ENCODE results near the gene ARPP21. TPM values are rescaled to one million over a fixed set of nuclear protein-coding genes. Genes with fewer than 3 reads are reported as not detected.

The ARPP21 gene
- polyA plus RNA-seq, 1 experiment, result not detected

DNA sequence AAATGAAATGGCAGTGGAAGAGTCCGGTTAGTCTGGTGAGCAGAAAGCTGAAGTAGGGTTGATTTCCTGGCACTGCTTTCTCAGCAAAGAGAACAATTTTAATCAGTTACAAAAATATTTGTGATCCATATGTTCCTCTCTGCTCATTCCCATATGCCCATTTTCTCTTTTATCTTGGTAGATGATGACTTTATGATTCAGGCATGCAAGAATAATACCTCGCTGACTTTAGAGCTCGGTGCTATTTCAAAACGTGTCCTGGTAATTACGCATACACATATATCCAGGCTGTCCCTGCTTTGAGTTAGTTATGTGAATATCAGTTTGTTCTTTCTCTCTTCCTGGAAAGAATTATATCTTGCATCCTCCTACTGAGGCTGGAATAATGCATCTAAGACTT is 38.5 kb downstream of the ARPP21 start:
- Histone ChIP-seq H3K27me3 (ENCODE audit: control insufficient read depth, insufficient read depth, low read length) (no peaks in the 10 kb centered on the region), H3K27ac (ENCODE audit: low read depth, low read length) (no peak overlapping the region), H3K4me3 (ENCODE audit: low read depth, low read length) (no peak overlapping the region), H3K9me3 (ENCODE audit: control insufficient read depth, insufficient read depth, low read length) (no peaks in the 10 kb centered on the region)
- ChIA-PET POLR2A (no interaction called here), CTCF (no interaction called here)
- no peak for DNase-seq (ENCODE audit: low read depth, low spot score)
- TF ChIP-seq, protein P1, sequence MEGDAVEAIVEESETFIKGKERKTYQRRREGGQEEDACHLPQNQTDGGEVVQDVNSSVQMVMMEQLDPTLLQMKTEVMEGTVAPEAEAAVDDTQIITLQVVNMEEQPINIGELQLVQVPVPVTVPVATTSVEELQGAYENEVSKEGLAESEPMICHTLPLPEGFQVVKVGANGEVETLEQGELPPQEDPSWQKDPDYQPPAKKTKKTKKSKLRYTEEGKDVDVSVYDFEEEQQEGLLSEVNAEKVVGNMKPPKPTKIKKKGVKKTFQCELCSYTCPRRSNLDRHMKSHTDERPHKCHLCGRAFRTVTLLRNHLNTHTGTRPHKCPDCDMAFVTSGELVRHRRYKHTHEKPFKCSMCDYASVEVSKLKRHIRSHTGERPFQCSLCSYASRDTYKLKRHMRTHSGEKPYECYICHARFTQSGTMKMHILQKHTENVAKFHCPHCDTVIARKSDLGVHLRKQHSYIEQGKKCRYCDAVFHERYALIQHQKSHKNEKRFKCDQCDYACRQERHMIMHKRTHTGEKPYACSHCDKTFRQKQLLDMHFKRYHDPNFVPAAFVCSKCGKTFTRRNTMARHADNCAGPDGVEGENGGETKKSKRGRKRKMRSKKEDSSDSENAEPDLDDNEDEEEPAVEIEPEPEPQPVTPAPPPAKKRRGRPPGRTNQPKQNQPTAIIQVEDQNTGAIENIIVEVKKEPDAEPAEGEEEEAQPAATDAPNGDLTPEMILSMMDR (IDR thresholded peaks at IDR 0.05; ENCODE audit: low read depth, low read length), result no peak

DNA sequence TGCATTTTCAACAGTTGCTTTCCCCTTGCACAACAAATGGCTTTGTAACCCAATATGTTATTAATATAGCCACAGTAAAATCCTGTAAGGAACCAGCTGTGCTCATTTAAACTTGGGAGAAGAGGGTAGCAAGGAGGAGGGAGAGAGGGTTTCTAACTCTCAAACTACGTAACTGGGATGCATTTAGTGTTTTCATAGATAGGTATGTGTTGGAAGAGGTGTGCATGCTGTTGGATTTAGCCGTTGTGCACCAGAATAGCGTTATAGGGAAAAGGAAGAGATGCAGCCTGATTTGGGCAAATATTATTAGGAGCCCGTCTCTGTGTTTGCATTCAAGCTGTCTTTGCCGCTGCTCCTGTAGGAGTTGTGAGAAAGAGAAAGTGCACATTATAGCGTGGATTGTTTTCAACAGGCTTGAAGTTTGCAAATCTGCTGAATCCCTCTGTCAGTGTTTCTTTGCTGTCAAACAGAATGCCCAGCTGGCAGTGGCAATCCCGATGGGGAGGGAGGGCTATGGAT is 39.4 kb downstream of the ARPP21 start:
- POLR2A ChIA-PET, result no interaction called here
- H3K9me3 ChIP-seq (ENCODE audit: control insufficient read depth, insufficient read depth, low read length), result no peaks in the 10 kb centered on the region
- no peak overlapping the region for H3K27ac ChIP-seq (ENCODE audit: low read depth, low read length)
- CTCF ChIA-PET, result no interaction called here
- DNase-seq (ENCODE audit: low read depth, low spot score), result no peak
- H3K27me3 ChIP-seq (ENCODE audit: control insufficient read depth, insufficient read depth, low read length), result no peaks in the 10 kb centered on the region
- TF ChIP-seq, protein P1 (IDR thresholded peaks at IDR 0.05; ENCODE audit: low read depth, low read length), result no peak
- H3K4me3 ChIP-seq (ENCODE audit: low read depth, low read length), result no peak overlapping the region

DNA sequence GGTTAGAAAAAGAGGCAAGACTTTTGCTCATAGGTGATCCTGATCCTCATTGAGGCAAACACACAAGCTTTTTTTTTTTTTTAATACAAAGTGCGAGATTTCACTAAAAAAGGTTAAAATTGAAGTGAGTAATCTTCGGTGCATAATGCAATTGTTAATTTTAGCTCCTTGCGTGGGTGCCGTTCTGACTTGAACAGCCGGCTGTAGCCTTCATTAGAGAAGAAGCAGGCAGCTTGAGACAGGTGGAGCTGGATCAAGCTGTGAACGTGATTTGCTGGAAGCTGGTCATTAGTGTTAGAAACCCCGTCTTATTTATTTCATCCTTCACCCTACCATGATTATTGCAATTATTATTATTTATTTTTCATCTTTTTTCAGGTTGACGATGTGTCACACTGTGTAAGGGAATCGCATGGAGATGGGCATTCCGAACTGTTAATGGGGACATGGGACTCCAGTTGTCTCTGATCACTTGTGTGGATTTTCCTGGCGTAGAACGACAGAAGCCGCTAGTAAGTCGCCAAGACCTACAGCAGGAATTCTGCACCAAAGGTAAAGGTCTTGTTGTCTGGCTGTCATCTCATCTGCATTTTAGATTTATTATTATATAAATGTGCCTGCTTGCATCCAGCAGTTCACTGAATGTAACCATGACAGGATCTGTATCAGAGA is 40.2 kb downstream of the ARPP21 start:
- Histone ChIP-seq H3K27me3 (ENCODE audit: control insufficient read depth, insufficient read depth, low read length) (no peaks in the 10 kb centered on the region), H3K4me3 (ENCODE audit: low read depth, low read length) (no peak overlapping the region), H3K9me3 (ENCODE audit: control insufficient read depth, insufficient read depth, low read length) (no peaks in the 10 kb centered on the region), H3K27ac (ENCODE audit: low read depth, low read length) (no peak overlapping the region)
- no peak for DNase-seq (ENCODE audit: low read depth, low spot score)
- TF ChIP-seq, protein P1 (IDR thresholded peaks at IDR 0.05; ENCODE audit: low read depth, low read length), result no peak
- POLR2A ChIA-PET, result no interaction called here
- CTCF ChIA-PET, result no interaction called here

DNA sequence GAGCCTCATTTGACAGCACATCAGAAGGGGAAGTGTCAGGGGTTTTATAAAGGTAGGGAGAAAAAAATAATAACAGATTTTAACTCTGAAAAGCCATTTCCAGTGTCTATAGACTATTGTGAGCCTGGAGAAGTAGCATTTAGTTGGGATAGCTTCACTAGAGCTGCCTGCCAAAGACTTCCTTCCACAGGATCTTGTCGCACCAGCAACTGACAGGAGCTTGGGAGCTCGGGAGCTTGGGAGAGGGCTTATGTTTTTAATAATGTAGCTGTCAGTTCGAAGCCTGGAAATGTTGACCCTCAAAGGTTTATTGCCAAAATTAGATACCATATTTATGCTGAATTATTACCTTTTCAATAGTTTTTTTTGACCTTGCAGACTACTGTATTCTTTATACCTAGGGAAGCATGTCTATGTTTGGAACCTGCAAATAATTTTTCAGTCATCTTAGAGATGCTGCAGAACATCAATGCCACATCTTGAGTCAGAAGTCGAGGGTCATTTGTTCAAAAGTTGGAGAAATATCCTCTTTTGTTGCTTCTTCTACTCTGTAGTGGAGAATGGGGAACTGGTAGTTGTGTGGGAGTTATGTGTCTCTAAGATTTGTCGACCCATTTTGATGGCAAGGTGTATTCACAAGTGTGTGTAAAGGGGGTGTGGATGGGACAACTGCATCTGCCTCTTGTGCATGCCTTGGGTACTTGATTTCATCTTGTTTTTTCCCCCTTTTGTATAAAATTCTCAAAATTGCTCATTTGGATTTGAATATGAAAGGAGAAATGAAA is 41.7 kb downstream of the ARPP21 start:
- H3K9me3 ChIP-seq (ENCODE audit: control insufficient read depth, insufficient read depth, low read length), result no peaks in the 10 kb centered on the region
- no peak for DNase-seq (ENCODE audit: low read depth, low spot score)
- ChIA-PET POLR2A (no interaction called here), CTCF (no interaction called here)
- TF ChIP-seq, protein P1 (IDR thresholded peaks at IDR 0.05; ENCODE audit: low read depth, low read length), result no peak
- no peak overlapping the region for H3K27ac ChIP-seq (ENCODE audit: low read depth, low read length)
- H3K27me3 ChIP-seq (ENCODE audit: control insufficient read depth, insufficient read depth, low read length), result no peaks in the 10 kb centered on the region
- no peak overlapping the region for H3K4me3 ChIP-seq (ENCODE audit: low read depth, low read length)

DNA sequence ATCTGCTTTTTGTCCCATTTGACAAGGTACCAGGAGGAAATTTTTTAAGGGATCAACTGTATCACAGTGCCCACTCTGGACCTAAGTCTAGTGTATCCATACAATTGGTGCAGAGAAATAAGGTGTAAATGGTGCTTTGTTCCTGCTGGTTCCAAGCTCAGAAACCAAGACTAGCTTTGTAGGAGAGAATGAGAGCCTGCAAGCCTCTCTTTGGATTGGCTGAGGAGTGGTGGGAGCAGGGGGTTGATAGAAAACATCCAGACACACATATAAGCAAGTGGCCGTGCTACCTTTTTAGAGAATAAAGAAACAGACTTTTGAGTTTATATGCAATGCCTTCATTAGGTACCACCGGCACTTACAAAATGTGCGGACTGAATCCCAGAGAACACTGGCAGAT is 45.8 kb downstream of the ARPP21 start:
- TF ChIP-seq, protein P1 (IDR thresholded peaks at IDR 0.05; ENCODE audit: low read depth, low read length), result no peak
- H3K9me3 ChIP-seq (ENCODE audit: control insufficient read depth, insufficient read depth, low read length), result no peaks in the 10 kb centered on the region
- H3K27ac ChIP-seq (ENCODE audit: low read depth, low read length), result no peak overlapping the region
- DNase-seq (ENCODE audit: low read depth, low spot score), result no peak
- ChIA-PET POLR2A (no interaction called here), CTCF (no interaction called here)
- H3K27me3 ChIP-seq (ENCODE audit: control insufficient read depth, insufficient read depth, low read length), result no peaks in the 10 kb centered on the region
- H3K4me3 ChIP-seq (ENCODE audit: low read depth, low read length), result no peak overlapping the region
